Thyroid gland (tissue), 4 donors: ENCODE results near the gene PCID2.

Experiments used
- CTCF ChIP-seq, 6 experiments: fragments of 200-600 bp in 3 of 6; fragments of 450-650 bp in 3 of 6; sonication (generic) in 3 of 6; IDR thresholded peaks; one replicate each; pipeline ENCODE4 v1.5.1; 2016 to 2019; ENCODE audit warnings: antibody characterized with exemption in 6 of 6, mild to moderate bottlenecking in 2 of 6, inconsistent platforms in 1 of 6, moderate library complexity in 1 of 6
- POLR2A ChIP-seq, 2 donors: fragments of 450-650 bp; IDR thresholded peaks; one replicate each; pipeline ENCODE4 v1.6.1; 2017; ENCODE audit warnings: antibody characterized with exemption in 2 of 2, mild to moderate bottlenecking in 2 of 2, moderate library complexity in 1 of 2

GRCh38 chr13:113157929-113158747 is 50.3 kb downstream of the PCID2 start, which contains the start of gene PROZ:
- TF ChIP-seq CTCF (IDR thresholded peaks at IDR 0.05) (no peak), POLR2A (IDR thresholded peaks at IDR 0.05) (no peak)
